GM08714 (cell line): ENCODE results near the gene APAF1.

Experiments
- H3K4me3 ChIP-seq: fragments of 200-500 bp; sonication (Bioruptor generic); 2 replicates; pipeline ENCODE4 v1.5.1; 2014; ENCODE audit warnings: mild to moderate bottlenecking, low read length, inconsistent platforms
- ZNF274 ChIP-seq: IDR thresholded peaks from 2 replicates; pipeline ENCODE4 v1.6.1; 2012; ENCODE audit warnings: mild to moderate bottlenecking, low read depth, low read length

Gene APAF1

DNA sequence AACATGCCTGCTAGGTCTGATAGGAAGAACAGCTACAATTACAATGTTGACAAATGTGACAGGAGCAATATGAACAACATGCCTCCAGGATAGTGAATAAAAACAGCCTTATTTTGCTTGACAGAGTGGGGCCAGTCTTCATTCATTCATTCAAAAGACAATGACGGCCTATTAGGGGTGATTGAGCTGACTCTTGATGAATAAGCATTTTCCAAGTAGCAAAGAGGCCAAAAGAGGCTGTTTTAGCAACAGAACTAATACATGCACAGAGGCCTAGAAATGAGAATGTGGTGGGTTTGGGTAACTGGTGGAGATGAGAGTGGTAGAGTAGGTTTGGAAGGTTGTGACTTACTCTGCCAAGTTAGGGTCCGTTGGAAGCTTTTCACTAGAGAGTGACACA lies 138.3 kb downstream of the APAF1 start:
- TF ChIP-seq ZNF274 = no peak
- no peak overlapping the region for H3K4me3 ChIP-seq
